Stimulated activated CD4-positive, alpha-beta T cell treated with anti-CD3 and anti-CD28 coated beads, Interleukin-2, amount 100 ng/mL, for 24 hours (primary cell): Measurements from ENCODE around the gene PLXNB1.

Experiments used
- DNase-seq, 2 donors: peaks; one replicate each; pipeline ENCODE4 v3.0.0-alpha.2; 2020

Gene PLXNB1

GRCh38 chr3:48369693-48370332 is 60.1 kb downstream of the PLXNB1 start:
- DNase-seq, result no peak

GRCh38 chr3:48367201-48367600 is 62.7 kb downstream of the PLXNB1 start:
- no peak for DNase-seq

GRCh38 chr3:48364840-48365239 is 65.0 kb downstream of the PLXNB1 start:
- no peak for DNase-seq

- no peak for DNase-seq
Observed at GRCh38 chr3:48361928-48362327, 68.0 kb downstream of the PLXNB1 start.

- DNase-seq, result no peak
Observed at GRCh38 chr3:48356419-48356818, 73.5 kb downstream of the PLXNB1 start.

- DNase-seq, result no peak
Observed at GRCh38 chr3:48353987-48354386, 75.9 kb downstream of the PLXNB1 start.
